ENCODE measurements around the gene DCAF5. TPM values are rescaled to one million over a fixed set of nuclear protein-coding genes. Genes with fewer than 3 reads are reported as not detected.

The DCAF5 gene
- total RNA-seq, 4 donors from 2014 or later, result 42.2 to 53.7 (median 51.1) TPM

DNA sequence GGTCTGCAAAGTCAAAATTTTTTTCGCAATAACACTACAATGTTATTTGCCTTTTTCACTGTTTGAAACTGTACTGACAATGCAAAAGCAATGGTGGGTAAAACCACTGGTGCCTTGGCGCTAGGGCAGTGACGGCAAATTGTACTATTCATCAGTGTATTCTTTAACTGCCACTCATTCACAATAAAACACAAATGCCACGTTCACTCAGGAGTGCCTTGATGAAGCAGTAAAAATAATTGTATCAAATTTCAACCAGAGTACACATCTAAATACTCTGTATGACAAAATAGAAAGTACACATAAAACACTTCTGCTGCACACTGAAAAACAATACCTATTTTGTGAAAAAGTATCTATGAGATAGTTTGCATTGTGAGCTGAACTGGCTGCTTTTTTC lies 17.8 kb downstream of the DCAF5 start:
- DNase-seq (ENCODE audit: low spot score in 2 of 2), result no peak
- Histone ChIP-seq H3K27me3 (no peaks in the 10 kb centered on the region), H3K9me3 (no peaks in the 10 kb centered on the region), H3K36me3 (peaks cover 0 to 5% (median 0%) of the 10 kb centered on the region in 3 donors), H3K27ac (no peak overlapping the region), H3K4me1 (peaks cover 0 to 69% (median 17%) of the 10 kb centered on the region in 4 donors), H3K4me3 (no peak overlapping the region)
- TF ChIP-seq POLR2A (IDR thresholded peaks at IDR 0.05) (no peak), EP300 (IDR thresholded peaks at IDR 0.05) (no peak)
- TF ChIP-seq, protein P1, sequence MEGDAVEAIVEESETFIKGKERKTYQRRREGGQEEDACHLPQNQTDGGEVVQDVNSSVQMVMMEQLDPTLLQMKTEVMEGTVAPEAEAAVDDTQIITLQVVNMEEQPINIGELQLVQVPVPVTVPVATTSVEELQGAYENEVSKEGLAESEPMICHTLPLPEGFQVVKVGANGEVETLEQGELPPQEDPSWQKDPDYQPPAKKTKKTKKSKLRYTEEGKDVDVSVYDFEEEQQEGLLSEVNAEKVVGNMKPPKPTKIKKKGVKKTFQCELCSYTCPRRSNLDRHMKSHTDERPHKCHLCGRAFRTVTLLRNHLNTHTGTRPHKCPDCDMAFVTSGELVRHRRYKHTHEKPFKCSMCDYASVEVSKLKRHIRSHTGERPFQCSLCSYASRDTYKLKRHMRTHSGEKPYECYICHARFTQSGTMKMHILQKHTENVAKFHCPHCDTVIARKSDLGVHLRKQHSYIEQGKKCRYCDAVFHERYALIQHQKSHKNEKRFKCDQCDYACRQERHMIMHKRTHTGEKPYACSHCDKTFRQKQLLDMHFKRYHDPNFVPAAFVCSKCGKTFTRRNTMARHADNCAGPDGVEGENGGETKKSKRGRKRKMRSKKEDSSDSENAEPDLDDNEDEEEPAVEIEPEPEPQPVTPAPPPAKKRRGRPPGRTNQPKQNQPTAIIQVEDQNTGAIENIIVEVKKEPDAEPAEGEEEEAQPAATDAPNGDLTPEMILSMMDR (IDR thresholded peaks at IDR 0.05), result no peak
- 69 to 73% methylated on average over 4 of the region's 4 CpGs for WGBS, 2 donors

DNA sequence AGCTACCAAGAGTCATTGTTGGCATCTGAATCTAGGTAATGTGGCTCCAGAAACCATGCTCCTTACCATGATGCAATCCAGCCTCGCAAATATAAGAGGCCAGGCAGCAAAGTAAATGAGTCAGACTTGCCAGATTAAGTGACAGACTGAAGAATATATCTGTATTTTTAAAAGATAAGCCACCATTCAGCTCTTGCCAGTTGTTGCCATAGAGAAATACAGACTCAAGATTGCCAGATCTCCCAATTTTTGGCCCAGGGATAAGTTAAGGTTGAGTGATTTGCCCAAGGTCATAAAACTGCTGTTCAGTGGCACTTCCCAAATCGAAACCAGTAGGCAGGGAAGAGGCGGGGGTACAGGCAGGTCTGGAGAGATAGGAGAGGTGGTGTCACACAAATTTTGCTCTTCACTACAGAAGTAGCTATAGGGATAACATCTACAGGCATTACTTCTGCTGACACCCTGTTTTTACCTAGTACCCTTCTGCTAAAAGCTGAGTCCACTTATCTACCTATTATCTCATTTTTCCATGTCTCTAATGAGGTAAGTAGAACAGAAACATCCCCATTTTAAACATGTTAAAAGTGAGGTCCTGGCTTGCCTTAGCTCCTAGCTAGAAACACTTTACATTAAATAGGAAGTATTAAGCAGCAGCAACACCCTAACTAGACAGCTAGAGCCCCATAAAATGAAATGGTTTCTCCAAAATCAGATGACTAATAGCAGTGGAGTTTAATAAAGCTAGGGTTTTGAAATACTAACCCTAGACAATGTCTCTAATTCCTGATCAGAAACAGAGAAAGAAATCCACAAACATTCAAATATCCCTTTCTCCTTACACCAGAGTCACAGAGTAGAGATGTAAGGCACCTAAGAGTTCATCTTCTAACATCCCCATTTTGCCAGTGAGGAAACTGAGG lies 19.5 kb downstream of the DCAF5 start:
- 64 to 81% methylated on average over 3 of the region's 3 CpGs for WGBS, 2 donors
- H3K27ac ChIP-seq, result no peak overlapping the region
- no peaks in the 10 kb centered on the region for H3K27me3 ChIP-seq

DNA sequence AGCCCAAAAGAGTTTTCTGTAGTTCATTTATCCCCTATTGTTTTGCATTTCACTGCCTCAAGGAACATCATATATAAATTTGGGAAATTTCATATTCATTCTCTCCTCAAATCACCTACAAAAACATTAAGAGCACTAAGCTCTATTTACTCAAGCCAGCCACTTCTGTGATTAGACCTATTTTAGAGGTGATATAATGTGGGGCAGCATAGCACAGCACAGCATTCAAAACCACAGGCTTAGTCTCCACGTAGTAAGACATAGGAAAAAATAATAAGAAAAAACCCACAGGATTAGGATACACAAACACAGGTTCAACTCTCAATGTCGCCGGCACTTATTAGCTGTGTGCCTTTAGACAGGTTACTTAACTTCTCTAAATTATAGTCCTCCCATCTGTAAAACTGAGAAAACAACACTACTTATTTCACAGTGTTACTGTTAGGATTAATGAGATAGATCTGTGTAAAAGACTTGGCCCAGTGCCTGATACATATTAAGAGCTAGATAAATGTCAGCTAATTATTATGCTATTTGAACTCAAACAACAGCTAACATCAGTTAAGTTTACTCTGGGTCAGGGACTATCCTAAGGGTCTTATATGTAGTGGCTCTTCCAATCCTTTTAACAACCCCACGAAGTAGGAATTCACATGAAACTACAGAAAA lies 20.3 kb downstream of the DCAF5 start:
- DNase-seq (ENCODE audit: low spot score in 2 of 2), result no peak
- Histone ChIP-seq H3K4me3 (no peak overlapping the region), H3K27ac (no peak overlapping the region), H3K36me3 (no peaks in the 10 kb centered on the region), H3K9me3 (no peaks in the 10 kb centered on the region), H3K4me1 (peaks cover 0 to 71% (median 19%) of the 10 kb centered on the region in 4 donors), H3K27me3 (no peaks in the 10 kb centered on the region)
- WGBS, 2 donors, result 87 to 88% methylated on average over 4 of the region's 4 CpGs
- TF ChIP-seq EP300 (IDR thresholded peaks at IDR 0.05) (no peak), POLR2A (IDR thresholded peaks at IDR 0.05) (no peak)
- TF ChIP-seq, protein P1 (IDR thresholded peaks at IDR 0.05), result no peak

More for the DNA sequence above, 19.5 kb downstream of the DCAF5 start:
- no peak for TF ChIP-seq EP300 (IDR thresholded peaks at IDR 0.05)
- TF ChIP-seq, protein P1 (IDR thresholded peaks at IDR 0.05), result no peak
- no peak for TF ChIP-seq POLR2A (IDR thresholded peaks at IDR 0.05)
- Histone ChIP-seq H3K9me3 (no peaks in the 10 kb centered on the region), H3K4me1 (peaks cover 0 to 76% (median 23%) of the 10 kb centered on the region in 4 donors), H3K36me3 (no peaks in the 10 kb centered on the region), H3K4me3 (no peak overlapping the region)
- no peak for DNase-seq (ENCODE audit: low spot score in 2 of 2)

DNA sequence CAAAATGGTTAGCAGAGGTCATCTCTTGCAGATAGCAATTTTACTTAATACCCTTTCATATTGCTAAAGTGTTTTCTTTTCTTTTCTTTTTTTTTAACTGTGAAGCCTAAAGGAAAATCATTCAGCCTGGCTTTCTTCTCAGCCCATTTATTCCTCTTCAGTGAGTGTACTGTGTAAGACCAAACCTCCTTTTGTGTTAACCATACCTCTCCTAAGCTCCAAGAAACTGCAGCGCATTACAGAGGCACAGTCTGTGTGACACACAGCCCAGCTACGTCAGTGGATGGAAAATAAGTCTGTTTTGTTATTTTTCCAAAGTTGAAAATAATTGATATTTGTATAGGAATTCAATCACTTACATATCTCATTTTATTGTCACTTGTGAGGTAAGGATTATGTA lies 21.7 kb downstream of the DCAF5 start:
- no peaks in the 10 kb centered on the region for H3K27me3 ChIP-seq
- no peak overlapping the region for H3K4me3 ChIP-seq
- no peaks in the 10 kb centered on the region for H3K36me3 ChIP-seq
- no peak overlapping the region for H3K27ac ChIP-seq
- TF ChIP-seq EP300 (IDR thresholded peaks at IDR 0.05) (no peak), POLR2A (IDR thresholded peaks at IDR 0.05) (no peak)
- TF ChIP-seq, protein P1 (IDR thresholded peaks at IDR 0.05), result no peak
- DNase-seq (ENCODE audit: low spot score in 2 of 2), result no peak
- WGBS, 2 donors, result 87 to 88% methylated on average over 2 of the region's 2 CpGs
- H3K9me3 ChIP-seq, result no peaks in the 10 kb centered on the region
- peaks cover 0 to 61% (median 16%) of the 10 kb centered on the region in 4 donors for H3K4me1 ChIP-seq

Measured in tibial nerve (tissue), 4 donors.